GM12874 (cell line): ENCODE data around the gene RAB29.

Experiments
- TF ChIP-seq, protein P1 (sequence below): IDR thresholded peaks from 2 replicates; pipeline ENCODE4 v1.5.1; 2011; ENCODE audit warnings: low read depth, mild to moderate bottlenecking, control low read depth, low read length, moderate library complexity; ENCODE audit not compliant: insufficient read depth

RAB29 gene

DNA sequence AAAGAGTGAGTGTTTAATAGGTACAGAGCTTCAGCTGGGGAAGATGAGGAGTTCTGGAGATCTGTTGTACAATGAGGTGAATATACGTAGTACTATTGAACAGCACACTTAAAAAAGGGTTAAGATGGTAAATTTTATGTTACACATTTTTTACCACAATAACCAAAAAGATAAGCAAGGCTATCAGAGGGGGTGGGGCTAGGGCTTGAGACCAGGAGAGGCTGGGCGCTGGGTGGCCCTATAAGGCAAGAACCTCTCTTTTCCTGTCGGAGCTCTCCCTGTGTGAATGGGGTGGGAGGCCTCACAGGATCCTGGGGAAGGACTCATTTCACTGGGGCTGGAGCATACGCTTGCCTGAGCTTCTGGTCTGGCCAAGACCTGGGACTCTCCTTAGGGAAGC, 28.7 kb upstream of the RAB29 start:
- TF ChIP-seq, protein P1, sequence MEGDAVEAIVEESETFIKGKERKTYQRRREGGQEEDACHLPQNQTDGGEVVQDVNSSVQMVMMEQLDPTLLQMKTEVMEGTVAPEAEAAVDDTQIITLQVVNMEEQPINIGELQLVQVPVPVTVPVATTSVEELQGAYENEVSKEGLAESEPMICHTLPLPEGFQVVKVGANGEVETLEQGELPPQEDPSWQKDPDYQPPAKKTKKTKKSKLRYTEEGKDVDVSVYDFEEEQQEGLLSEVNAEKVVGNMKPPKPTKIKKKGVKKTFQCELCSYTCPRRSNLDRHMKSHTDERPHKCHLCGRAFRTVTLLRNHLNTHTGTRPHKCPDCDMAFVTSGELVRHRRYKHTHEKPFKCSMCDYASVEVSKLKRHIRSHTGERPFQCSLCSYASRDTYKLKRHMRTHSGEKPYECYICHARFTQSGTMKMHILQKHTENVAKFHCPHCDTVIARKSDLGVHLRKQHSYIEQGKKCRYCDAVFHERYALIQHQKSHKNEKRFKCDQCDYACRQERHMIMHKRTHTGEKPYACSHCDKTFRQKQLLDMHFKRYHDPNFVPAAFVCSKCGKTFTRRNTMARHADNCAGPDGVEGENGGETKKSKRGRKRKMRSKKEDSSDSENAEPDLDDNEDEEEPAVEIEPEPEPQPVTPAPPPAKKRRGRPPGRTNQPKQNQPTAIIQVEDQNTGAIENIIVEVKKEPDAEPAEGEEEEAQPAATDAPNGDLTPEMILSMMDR = no peak

DNA sequence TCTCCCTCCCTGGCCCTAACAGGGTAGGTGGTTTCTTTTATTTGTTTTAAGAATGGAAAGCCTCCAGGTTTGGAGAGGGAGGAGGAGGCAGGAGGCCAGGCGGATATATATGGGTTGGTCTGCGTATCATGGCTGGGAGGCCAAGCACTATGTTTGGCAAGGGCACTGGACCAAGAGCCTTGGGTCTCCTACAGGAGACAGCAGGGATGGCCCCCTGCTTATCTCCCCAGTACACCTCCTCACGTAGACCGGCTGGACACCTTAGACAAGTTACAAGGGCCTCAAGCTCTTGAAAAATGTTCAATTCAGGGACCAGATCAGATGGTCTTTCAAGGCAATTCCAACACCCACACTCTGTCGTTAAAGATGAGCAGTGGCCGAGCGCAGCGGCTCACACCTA, 26.8 kb upstream of the RAB29 start:
- TF ChIP-seq, protein P1 = no peak

GRCh38 chr1:205800981-205801703, 25.9 kb upstream of the RAB29 start:
- TF ChIP-seq, protein P1 = no peak

GRCh38 chr1:205800427-205800826, 25.1 kb upstream of the RAB29 start:
- TF ChIP-seq, protein P1 = no peak

- TF ChIP-seq, protein P1 = no peak
Observed at GRCh38 chr1:205798577-205798976, 23.3 kb upstream of the RAB29 start.

DNA sequence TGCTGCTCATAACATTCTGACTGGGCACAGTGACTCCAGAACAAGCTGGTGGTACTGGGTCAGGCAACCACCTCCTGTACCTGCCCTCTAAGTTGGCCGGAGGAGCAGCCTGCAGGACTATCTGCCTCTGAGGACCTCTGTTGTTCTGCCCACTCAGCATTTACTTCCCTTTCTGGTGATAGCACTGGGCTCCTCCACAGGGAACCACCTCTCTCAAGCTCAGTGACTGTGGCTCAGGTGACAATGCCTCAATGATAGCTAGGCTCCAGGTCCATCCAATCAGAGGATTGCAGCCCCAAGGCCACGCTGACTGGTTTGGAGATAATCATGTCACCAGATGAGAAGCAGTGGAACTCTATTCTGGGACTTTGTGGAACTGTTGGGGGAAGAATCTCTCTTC, 21.9 kb upstream of the RAB29 start:
- TF ChIP-seq, protein P1 = no peak

DNA sequence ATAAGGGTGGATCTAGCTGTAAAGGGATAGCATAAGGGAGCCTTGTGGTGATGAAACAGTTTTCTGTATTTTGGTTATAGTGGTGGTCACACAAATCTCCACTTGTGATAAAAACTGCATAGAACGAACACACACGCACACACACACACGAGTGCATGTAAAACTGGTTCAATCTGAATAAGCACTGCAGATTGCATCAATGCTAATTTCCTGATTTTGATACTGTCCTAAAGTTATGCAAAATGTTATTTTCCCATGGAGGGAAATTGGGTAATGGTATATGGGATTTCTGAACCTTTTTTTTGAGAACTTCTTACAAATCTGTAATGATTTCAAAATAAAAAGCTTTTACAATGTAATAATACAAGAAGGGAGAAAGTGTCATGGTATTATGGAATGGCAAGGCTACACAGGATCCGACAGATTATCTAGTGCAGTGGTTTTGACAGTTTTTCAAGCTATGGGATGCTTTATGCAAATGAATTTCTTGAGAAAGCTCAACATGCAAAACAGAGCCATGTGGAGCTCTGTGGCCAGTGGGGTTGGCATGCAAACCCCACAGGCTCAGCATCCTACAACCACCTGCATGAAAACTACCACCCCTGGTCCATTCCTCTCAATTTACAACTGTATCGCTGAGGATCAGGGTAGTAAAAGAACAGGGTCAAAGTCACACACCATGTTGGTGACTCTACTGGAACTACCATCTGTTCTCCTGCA, 18.9 kb upstream of the RAB29 start:
- TF ChIP-seq, protein P1 = no peak
